ENCODE results near the gene NR3C1.

NR3C1 gene

DNA sequence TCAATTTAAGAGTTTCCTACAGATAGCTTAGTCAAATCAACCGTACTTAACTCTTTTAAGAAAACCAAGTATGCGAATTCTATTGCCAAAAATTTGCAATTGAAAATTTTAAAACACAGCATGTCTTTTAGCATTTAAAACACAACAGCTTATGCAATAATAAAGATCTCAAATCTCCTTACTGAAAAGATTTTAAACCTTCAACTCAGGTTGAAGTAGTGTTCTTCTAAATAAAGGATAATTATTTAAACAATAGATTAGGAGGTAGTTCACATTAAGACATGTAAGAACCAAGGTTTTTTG, 5.5 kb downstream of the NR3C1 start:
- no peak for DNase-seq

DNA sequence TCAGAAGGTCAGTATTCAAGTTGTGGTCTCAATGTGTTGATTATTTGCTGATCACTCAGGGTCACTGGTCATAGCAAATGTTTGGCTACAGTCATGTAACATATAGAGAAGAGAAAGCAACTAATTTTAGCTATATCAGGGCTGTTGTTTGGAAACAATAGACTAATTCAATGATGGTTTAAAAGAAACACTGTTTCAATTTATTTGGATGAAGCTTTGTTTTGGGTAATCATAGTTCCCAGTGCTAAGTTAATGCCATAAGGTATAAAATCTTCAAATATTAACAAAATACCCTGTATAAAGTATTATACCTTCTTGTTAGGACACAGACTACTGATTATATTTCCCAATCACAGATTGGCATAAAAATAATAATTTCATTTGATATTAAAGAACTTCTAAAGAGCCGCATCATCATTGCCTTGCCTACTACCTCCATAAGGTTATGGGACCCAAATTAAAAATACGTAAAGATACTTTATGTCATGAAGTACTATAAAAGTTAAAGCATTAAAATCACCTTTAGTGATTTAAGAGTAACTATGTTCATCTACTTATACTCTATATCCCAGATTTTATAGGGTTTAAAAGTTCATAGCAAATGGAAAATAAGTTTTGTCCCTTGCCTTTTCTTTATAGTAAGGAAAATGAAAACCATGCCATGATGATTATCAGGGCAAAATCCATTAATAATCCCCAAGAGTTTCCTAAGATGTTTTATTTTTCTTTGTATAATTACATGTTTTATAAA, 6.0 kb downstream of the NR3C1 start:
- no peak for DNase-seq

DNA sequence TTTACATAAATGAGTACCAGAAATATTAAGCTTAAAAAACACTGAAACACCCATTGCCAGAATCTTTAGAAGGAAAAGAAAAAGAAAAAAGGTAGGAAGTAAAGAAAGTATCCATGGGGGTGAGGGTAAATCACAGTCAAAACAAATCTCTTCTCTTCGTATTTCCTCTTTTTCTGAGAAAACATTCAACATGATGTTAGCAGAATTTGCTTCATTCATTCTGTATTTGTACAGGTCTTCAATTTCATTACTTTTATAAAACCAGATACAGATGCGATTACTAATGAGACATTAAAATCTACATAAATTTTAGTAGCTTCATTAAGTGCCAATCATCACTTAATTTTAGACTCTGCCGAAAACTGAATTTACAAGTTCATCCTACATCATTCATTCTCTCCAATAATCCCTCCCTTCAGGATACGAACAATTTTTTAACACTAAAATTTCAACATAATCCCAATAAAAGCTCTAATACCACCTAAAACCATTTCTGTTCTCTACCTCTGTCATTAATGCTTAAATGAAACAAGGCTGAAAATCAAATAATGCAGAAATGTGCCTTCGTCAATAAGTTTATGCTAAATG, 7.0 kb downstream of the NR3C1 start:
- DNase-seq = no peak

DNA sequence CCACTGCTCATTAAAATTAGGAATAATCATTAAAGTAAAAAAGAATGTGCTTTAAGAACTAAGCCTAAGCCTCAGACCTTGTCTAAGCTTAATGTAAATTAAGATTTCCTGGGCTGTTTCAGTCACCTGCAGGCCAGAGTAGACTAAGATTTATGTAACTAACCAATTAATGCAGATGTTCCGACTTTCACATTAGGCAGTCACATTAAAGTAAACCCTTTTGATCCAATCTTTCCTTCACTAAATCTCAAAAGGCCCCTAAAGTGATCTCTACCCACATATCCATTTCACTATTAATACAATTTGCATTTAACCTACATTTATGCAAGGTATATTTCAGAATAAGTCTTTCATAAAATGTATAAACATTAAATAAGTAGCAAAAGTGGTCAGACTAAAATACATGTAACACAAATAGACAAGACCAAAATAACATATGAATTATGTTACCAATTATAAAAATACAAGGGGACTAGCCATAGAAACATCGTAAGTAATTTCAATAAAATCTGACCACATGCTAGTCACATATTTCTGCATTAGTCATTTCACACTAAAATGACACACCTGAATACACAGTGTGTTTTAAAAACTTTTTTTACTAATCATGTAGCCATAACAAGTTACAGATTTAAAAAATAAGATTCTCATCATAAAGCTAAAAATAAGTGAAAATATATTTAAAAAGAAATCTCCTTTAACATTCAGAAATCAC, 7.7 kb downstream of the NR3C1 start:
- no peak for DNase-seq

DNA sequence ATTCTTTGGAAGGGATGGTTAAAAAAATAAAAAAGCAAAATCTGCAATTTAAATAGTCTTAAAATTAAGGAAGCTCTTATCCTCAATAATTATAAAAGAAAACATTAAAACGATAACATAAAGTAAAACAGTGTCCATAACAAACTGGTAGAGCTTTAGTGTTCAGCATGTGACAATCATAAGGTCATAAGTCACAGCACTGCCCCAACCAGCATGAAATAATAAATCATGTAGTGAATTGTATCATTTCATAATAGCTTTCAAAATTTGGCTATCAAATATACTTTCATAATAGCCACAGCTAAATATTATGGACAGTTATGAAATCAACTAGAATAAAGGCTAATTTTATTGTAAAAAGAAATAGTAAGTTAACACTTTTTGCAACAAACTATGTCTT, 10.0 kb downstream of the NR3C1 start:
- no peak for DNase-seq

DNA sequence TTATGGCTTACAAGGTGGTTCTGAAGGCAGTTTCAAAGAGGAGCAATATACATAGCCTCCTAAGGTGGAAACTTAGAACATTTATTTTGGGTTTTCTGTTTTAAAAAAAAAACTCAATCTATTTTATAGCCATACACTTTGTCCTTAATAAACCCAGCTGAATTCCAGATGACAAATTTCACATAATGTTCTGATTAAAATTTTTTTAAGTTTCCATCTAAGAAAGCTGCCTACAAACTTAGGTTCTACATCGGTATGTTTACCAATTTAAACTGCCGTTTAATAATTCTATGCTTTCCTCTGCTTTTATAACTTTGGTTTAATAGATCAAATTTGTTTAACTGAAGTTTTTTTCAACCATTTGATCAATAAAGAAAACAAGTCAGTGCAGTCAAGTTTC, 12.5 kb downstream of the NR3C1 start:
- DNase-seq = no peak

DNA sequence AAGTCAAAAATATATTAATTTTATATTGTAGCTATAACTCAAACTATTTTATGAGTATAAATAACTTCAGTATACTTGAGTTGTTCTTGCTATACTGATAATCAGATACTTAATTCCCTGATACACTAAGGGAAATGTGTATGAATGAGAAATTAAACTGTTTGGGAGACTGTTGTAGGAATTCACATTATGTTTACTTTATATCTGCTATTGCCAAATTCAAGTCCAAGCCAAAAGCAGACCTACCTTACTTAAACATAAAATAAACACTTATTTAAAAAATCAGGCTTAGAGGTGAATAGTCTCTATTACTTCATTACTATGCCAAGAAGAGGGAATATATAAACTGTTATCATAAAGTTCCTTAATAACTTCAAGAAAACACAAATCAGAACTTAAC, 13.2 kb downstream of the NR3C1 start:
- no peak for DNase-seq

DNA sequence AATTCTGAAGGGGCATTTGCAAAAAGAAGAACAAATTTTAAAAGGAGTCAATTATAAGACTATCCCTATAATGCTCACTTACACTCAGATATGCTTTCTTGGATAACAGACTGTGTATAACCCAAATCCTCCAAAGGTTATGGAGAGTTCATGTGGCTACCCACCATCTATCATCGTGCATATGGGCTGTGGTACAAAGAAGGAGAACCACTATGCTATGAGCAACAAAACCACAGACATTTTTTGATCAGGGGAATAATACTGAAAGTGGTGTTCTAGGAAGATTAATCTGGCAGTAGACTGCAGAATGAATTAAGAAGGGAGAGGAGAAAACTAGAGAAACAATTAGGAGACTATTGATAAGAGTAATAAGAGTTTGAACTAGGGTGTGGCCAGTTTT, 16.8 kb downstream of the NR3C1 start:
- no peak for DNase-seq

DNA sequence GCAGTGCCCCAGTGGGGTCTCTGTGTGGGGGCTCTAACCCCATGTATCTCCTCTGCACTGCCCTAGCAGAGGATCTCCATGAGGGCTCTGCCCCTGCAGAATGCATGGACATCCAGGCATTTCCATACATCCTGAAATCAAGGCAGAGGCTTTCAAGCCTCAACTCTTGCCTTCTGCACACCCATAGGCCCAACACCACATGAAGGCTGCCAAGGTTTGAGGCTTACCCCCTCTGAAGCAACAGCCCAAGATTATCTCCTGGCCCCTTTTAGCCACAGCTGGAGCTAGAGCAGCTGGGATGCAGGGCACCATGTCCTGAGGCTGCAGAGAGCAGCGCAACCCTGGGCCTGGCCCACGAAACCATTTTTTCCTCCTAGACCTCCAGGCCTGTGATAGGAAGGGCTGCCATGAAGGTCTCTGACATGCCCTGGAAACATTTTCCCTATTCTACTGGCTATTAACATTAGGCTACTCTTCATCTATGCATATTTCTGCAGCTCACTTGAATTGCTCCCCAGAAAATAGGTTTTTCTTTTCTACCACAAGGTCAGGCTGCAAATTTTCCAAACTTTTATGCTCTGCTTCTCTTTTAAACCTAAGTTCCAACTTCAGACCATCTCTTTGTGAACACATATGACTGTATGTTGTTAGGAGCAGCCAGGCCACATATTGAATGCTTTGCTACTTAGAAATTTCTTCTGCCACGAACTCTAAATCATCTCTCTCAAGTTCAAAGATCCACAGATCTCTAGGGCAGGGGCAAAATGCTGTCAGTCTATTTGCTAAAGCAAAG, 18.4 kb downstream of the NR3C1 start:
- DNase-seq = no peak

DNA sequence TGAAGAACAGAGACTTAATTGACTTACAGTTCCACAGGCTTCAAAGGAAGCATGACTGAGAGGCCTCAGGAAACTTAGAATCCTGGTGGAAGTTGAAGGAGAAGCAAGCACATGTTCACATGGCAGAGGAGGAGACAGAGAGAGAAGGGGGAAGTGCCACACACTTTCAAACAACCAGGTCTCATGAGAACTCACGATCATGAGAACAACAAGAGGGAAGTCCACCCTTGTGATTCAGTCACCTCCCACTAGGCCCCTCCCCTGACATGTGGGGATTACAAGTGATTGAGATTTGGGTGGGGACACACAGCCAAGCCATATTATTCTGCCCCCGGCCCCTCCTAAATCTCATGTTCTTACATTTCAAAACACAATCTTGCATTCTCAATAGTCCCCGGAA, 19.5 kb downstream of the NR3C1 start:
- DNase-seq = no peak

DNA sequence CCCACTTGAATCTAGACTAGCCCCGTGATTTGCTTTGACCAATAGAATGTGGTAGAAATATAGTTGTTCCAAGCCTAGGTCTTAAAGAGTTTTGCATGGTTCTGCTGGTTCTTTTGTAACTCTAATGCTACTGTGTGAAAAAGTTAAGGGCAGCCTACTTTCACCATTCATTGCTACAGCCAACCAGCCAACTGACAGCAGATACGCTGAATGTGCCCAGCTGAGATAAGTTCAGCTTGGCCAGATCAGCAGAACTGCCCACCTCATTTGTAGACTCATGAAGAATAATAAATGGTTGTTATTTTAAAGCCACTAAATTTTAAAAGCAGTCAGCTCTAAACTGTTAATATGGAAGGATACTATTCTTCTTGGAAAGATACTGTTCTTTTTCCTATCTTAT, 23.9 kb downstream of the NR3C1 start:
- no peak for DNase-seq

DNA sequence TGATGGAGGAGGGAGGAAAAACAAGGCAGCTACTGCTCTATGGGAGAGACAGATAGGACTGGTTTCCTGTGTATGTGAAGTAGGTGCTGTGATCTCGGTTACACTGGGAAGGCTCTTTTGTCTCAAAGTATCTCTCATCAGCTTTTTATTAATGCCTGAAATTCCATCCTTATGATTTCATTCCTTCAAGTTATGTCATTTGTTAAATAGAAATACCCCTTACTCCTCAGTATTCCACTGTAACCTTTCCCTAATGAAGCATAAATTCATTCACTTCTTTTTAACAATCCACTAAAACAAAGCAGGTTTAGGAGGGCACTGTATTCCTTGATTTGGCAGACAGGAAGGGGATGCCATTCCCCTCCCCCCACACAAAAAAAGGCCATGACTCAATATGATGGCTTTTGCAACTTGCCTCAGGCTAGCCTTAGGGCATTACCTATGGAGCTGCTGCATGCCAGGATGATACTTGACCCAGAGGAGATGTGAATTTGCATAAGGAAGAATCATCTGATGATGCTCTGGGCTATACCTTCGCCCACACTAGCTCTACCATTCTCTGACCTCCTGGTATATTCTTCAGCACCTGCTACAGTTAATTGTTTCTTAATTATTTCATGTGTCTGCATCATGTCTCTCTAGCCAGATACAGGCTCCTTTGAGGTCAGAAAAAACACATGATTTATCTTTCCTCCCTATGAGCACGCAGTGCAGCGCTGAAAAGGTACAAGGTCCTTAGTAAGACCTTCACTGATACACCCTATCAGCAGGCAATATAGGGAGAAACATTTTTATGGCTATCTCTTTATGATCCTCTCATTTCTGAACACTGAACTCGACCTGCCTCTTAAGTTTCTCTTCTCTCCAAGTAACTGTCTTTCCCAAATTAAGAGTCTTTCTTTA, 26.3 kb downstream of the NR3C1 start:
- DNase-seq = no peak

DNA sequence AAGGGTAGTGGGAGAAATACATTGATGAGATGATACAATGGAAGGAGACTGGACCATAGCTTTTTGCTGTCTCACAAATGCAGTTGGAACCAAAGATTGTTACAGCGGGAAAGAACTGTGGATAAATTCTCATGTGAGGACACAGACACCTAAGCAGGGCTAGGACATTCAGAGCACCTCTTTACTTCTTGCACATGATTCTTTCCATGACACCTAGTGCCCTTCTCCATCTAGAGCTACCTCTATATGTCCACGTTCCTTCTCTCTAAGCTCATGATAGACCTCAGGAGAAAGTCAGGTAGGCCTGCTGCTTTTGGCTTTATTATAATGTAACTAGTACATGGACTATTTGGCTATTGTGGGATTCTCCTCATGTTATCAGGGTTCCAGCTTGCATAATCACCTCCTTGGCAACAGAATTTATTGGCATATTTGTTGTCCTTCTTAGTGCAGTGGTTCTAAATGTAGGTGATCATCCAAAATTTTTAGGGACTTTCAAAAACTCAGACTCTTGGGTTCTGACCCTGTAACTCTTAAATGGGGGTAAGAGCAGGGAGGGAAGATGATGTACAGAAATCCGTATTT, 27.2 kb downstream of the NR3C1 start:
- DNase-seq = no peak

DNA sequence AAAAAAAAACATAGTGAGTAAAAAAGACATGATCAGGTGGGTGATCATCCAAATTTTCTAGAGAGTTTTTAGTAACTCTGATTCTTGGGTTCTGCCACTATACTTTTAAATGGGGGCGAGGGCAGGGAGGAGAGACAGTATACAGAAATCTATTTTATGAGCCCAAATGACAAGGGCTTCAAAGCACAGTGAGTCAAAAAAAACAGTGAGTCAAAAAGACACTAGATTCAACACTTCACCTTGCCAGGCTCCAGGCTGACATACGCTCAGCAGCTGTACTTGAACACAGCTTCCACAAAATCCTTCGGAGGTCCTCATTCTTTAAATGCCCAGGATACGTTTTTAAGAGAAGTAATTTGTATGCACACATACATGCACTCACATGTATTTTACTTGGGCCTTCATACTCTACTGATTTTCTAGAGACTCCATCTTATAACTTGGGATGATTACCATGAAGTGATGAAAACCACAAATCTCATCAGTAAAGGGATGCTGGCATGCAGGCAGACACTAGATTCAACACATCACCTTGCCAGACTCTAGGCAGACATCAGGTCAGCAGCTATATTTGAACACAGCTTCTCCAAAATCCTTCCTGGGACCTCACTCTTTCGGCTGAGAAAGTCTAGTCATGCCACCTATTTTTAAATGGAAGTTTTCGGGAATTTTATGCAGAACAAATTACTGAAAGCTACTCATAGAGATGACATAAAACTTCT, 28.8 kb downstream of the NR3C1 start:
- DNase-seq = no peak

DNA sequence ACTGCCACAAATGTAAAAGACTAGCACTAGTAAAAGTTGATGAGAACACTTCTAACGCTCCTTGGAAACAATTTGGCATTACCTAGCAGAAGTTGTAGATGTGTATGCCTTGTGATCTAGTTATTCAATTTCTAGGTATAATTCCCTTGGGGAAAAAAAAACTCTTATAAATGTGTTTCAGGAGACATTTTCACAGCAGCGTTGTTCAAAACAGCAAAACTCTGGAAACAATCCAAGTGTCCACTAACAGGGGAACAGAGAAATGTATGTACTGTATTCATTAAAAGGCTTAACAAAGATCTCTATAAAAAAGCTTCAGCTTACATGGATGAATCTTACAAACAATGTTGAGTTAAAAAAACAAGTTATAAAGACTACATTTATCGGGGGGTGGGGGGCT, 30.4 kb downstream of the NR3C1 start:
- no peak for DNase-seq

DNA sequence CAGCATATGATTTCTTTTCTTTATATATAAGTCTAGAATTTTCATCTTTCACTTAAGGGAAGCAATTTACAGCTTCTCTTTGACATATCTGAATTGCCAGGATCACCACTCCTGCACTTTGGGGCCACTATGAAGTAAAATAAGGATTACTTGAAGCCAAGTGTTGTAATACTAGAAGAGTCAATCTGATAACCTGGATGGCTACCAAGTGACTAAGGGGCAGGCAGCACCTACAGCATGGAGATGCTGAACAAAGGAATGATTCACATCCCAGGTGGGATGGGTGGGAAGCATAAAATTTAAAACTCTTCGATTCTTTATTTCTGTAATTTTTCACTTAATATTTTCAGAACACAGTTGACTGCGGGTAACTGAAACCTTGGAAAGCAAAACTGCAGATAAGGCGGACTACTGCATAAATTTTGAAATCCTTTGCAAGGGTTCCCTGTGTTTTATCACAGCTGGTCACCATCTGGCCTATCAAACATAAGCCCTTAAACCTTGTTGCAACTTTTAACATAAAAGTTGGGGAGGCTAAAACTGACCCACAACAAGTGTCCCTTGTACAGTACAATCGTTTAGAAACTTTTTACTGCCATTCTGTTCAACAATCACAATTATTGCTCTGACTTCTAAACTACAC, 31.2 kb downstream of the NR3C1 start:
- DNase-seq = no peak

DNA sequence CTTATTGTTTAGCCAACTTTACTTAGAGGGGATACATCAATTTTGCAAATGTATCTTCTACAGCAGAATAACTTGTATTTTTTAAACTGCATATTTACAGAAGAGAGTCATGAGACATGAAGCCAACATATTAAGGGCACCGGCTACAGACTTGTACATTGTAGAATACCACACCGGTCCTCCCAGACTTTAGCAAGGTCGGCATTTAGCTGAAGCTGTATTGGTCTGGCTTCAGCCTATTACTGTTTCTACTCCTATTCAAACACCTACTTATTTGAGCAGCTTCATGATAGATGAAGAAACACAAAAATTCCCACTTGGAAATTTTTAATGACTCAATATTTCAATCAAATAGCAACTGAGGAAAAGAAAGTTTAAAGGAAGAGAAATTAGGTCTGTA, 33.0 kb downstream of the NR3C1 start:
- DNase-seq = no peak

DNA sequence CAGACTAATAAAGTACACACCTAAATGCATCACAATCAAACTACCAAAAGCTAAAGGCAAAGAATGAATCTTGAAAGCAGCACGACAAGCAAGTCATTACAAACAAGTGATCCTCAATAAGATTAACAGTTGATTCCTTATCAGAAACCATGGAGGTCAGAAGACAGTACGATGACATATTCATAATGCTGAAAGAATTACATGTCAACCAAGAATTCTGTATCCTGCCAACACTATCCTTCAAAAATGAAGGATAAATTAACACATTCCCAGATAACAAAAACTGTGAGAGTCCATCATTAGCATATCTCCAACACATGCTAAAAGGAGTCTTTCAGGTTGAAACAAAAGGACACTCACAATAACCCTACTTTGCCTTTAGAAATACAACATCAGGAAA, 39.4 kb downstream of the NR3C1 start:
- DNase-seq = no peak

DNA sequence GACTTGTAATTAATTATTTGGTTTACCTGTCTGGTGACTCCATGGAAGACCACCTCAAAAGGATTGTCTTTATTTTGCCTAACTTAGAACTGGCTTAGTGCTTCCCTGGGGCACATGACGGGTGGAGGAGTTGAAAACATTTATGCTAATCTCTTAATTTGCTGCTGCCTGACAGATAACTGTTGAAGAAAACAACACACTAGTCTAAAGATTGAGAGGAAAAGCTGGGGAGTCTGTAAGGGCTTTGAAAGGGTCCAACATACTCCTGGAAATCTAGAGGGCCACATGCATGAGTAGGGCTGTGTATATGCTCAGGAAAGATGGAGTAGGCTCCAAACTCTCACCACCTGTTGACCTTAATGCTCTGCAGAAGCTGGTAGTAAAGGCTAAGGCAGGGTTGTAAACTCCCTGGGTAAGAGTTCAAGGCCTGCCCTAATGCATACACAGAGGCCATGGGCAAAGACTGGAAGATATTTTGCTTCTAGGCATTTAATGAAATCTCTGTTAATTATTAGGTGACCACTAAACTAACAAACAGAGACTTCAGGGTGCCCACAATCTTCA, 40.7 kb downstream of the NR3C1 start:
- no peak for DNase-seq

DNA sequence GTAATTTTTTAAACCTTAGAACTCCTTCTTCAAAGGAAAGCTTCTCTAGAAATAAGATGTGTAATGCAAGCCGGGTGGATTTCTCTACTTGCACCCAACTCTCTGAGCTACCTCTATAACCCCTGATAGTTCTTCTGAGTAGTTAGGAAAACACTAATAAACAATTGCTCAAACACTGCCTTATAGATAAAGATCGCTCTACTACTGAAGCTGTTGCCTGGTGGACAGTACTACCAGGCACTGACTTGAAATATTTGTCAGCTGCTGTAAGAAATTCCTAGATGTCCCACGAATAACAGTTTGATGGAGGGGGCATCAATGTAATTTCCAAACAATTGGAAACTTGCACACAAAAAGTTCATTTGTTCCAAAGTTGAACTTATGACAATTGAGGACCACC, 42.0 kb downstream of the NR3C1 start:
- no peak for DNase-seq

DNA sequence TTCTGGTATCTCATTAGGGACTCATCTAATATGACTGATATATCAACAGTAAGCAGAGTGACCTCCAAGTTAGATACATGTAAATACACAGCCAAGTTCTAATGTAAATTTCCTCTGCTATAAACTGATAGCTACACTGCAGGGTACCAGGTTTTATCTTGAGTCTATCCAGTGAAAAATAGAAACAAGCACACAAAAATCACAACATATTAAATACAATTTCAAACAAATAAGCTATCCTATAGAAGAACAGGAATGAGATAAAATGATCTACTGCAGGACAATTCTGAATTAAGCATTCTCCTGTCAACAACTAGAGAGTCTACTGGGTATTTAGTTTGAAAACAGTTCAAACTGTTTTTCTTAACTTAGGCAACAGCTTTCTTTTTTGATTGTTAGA, 42.7 kb downstream of the NR3C1 start:
- no peak for DNase-seq

Measured in NCI-H446 (cell line).